ENCODE data around the gene HS1BP3. TPM values are rescaled to one million over a fixed set of nuclear protein-coding genes. Genes with fewer than 3 reads are reported as not detected.

The HS1BP3 gene
- total and polyA plus RNA-seq, 2 of the 4 experiments (the other 2 are of a cell fraction): 9.0 to 14.8 TPM

- Histone ChIP-seq H3K27me3 (ENCODE audit: control insufficient read depth, insufficient read depth, low read length) (no peaks in the 10 kb centered on the region), H3K18ac (ENCODE audit: low read depth, low read length) (no peak overlapping the region), H3K27ac (ENCODE audit: insufficient read depth, low read length) (no peak overlapping the region), H4K91ac (ENCODE audit: insufficient read depth, low read depth, low read length) (no peak overlapping the region), H3K4ac (ENCODE audit: low read depth, low read length) (no peak overlapping the region), H3K56ac (ENCODE audit: extremely low read depth, insufficient read depth, low read length) (no peak overlapping the region), H4K5ac (ENCODE audit: low read depth, low read length) (no peak overlapping the region), H3K79me1 (ENCODE audit: low read depth in 1 of 2, low read length in 2 of 2) (peaks cover 0 to 21% of the 10 kb centered on the region in 2 experiments; a peak in 1 of 4 replicates), H3K4me3 (ENCODE audit: insufficient read depth, low read depth, low read length) (no peak overlapping the region), H3K4me1 (ENCODE audit: control insufficient read depth, insufficient read depth, low read length) (peaks cover 27% of the 10 kb centered on the region), H4K8ac (ENCODE audit: low read depth in 2 of 2, low read length in 2 of 2) (no peak overlapping the region), H2BK20ac (ENCODE audit: low read depth, low read length) (no peak overlapping the region), H2BK5ac (ENCODE audit: low read depth, low read length, poor library complexity, severe bottlenecking) (no peak overlapping the region), H3K36me3 (ENCODE audit: control insufficient read depth, insufficient read depth, low read length) (no peaks in the 10 kb centered on the region), H3K9ac (ENCODE audit: low read depth, low read length) (no peak overlapping the region), H3K9me3 (ENCODE audit: control insufficient read depth, insufficient read depth, low read length) (no peaks in the 10 kb centered on the region), H2AFZ (replicated peaks; ENCODE audit: low read length, poor library complexity) (no peak overlapping the region), H3K23ac (ENCODE audit: low read depth, low read length) (no peak overlapping the region), H2BK15ac (ENCODE audit: low read depth, low read length) (no peak overlapping the region), H2AK9ac (replicated peaks; ENCODE audit: low read depth, low read length, poor library complexity) (peak overlapping the region; percentile 12), H3K4me2 (ENCODE audit: low read depth, low read length) (no peak overlapping the region), H2AK5ac (ENCODE audit: low read depth, low read length) (peak overlapping the region; percentile 40; the same call in 1 of the 2 replicates), H4K20me1 (ENCODE audit: insufficient read depth, low read length) (no peaks in the 10 kb centered on the region), H2BK120ac (ENCODE audit: low read depth, low read length) (no peak overlapping the region), H3K14ac (replicated peaks; ENCODE audit: low read depth, low read length) (no peak overlapping the region), H3K9me1 (ENCODE audit: insufficient read depth, low read length) (peaks cover 23% of the 10 kb centered on the region)
- BruUV-seq (replicated peaks): no TSS peak
- dilution Hi-C loops (cut with HindIII; ENCODE audit: low sequenced_read_pairs, unreplicated experiment): no loop called here
- CTCF ChIA-PET: interaction anchor here (0.8 kb wide), 1 partner anchor 12 kb away, joined by 3 read pairs; no protein-coding TSS in a partner anchor
- TF ChIP-seq CHD1 (IDR thresholded peaks at IDR 0.05; ENCODE audit: low read depth, low read length) (no peak), USF2 (IDR thresholded peaks at IDR 0.05; ENCODE audit: low read depth, low read length) (no peak), POLR2A (IDR thresholded peaks at IDR 0.05; ENCODE audit: low read depth, low read length) (no peak), BHLHE40 (IDR thresholded peaks at IDR 0.05; ENCODE audit: low read depth, low read length) (no peak), MAZ (IDR thresholded peaks at IDR 0.05; ENCODE audit: borderline replicate concordance, low read depth, low read length) (no peak), FOS (IDR thresholded peaks at IDR 0.05; ENCODE audit: low read depth, low read length) (no peak), ELK1 (IDR thresholded peaks at IDR 0.05; ENCODE audit: borderline replicate concordance, low read depth, low read length) (no peak), CTCF (conservative IDR thresholded peaks at IDR 0.05; ENCODE audit: low read depth, low read length) (no peak), MAFK (IDR thresholded peaks at IDR 0.05; ENCODE audit: low read depth, low read length) (no peak), RFX5 (IDR thresholded peaks at IDR 0.05; ENCODE audit: low read depth, low read length) (no peak), MXI1 (IDR thresholded peaks at IDR 0.05; ENCODE audit: borderline replicate concordance, low read depth, low read length) (no peak), RCOR1 (IDR thresholded peaks at IDR 0.05; ENCODE audit: insufficient replicate concordance, low read length) (no peak)
- DNase-seq: no peak
- POLR2A ChIA-PET (ENCODE audit: unreplicated experiment): interaction anchor here (1.2 kb wide), 1 partner anchor 166 kb away, joined by 5 read pairs; the partner anchor contains the start of gene RHOB
- intact Hi-C loops (cut with micrococcal nuclease): loop anchor here (5.0 kb wide), 1 partner anchor 106 kb away; no protein-coding TSS in a partner anchor
- in situ Hi-C loops (cut with MboI; ENCODE audit: low sequenced_read_pairs): no loop called here
- ATAC-seq (ENCODE audit: low read depth): no peak
- 97% methylated on average over 4 of the region's 17 CpGs; no CpG with 5 or more reads in 1 of the 2 experiments for WGBS, 2 experiments (ENCODE audit: extremely low coverage in 2 of 2, insufficient read length in 1 of 2)
These were observed 37.7 kb downstream of the HS1BP3 start for GRCh38 chr2:20612925-20613916.
